Lower leg skin (tissue), 4 donors: ENCODE measurements around the gene ALG11. TPM values are rescaled to one million over a fixed set of nuclear protein-coding genes. Genes with fewer than 3 reads are reported as not detected.

ENCODE experiments used
- DNase-seq, 2 donors: peaks; one replicate each; pipeline ENCODE4 v3.0.0-alpha.2; 2019; ENCODE audit warnings: low spot score in 2 of 2
- H3K4me3 ChIP-seq: fragments of 200-600 bp; sonication (generic); 2 replicates; pipeline ENCODE4 v1.5.1; 2017; ENCODE audit warnings: mild to moderate bottlenecking, low read depth; ENCODE audit not compliant: poor library complexity, severe bottlenecking
- CTCF ChIP-seq, 3 donors: fragments of 450-650 bp; IDR thresholded peaks; one replicate each; pipeline ENCODE4 v1.5.1; 2016; ENCODE audit warnings: antibody characterized with exemption in 3 of 3, mild to moderate bottlenecking in 3 of 3, moderate library complexity in 2 of 3
- POLR2A ChIP-seq, 2 donors: fragments of 450-650 bp; IDR thresholded peaks; one replicate each; pipeline ENCODE4 v1.6.1; 2016 to 2017; ENCODE audit warnings: antibody characterized with exemption in 2 of 2, mild to moderate bottlenecking in 1 of 2, moderate library complexity in 1 of 2
- WGBS, 2 donors: methylation state at CpG; one replicate each; pipeline ENCODE4 v1.1.5; 2018; 5-methylcytosine and 5-hydroxymethylcytosine counted together
- intact Hi-C: fragments of 100-400 bp; cut with DNase I; formaldehyde crosslinking; loops from one replicate; pipeline ENCODE4 v1.15.0; 2023; ENCODE audit warnings: low total_unique reads
- total RNA-seq, 4 donors: library from RNA; depleted of rRNA; stranded (reverse); fragments of >200 nt; gene quantifications; one replicate each; pipeline ENCODE4 v1.1.0, GENCODE V29; 2016

Gene ALG11
- total RNA-seq, 4 donors from 2014 or later: 8.2 to 27.9 (median 16.2) TPM

GRCh38 chr13:52001120-52001731, 11.0 kb upstream of the ALG11 start:
- 44 to 51% methylated on average over 3 of the region's 3 CpGs for WGBS, 2 donors
- H3K4me3 ChIP-seq: no peak overlapping the region
- intact Hi-C loops: no loop called here
- no peak for DNase-seq
- no peak for TF ChIP-seq POLR2A (IDR thresholded peaks at IDR 0.05)
- TF ChIP-seq CTCF (IDR thresholded peaks at IDR 0.05): peak in 1 of 3 donors; percentile 26

- no peak for DNase-seq
- intact Hi-C loops: no loop called here
- no peak overlapping the region for H3K4me3 ChIP-seq
- TF ChIP-seq POLR2A (IDR thresholded peaks at IDR 0.05) (no peak), CTCF (IDR thresholded peaks at IDR 0.05) (no peak)
- WGBS, 2 donors: 28 to 33% methylated on average over 3 to 4 of the region's 4 CpGs
Observed at GRCh38 chr13:52002361-52002760, 9.8 kb upstream of the ALG11 start.

- WGBS, 2 donors: 89 to 92% methylated on average over 4 of the region's 4 CpGs
- DNase-seq: no peak
- intact Hi-C loops: no loop called here
- no peak for TF ChIP-seq POLR2A (IDR thresholded peaks at IDR 0.05)
- no peak for TF ChIP-seq CTCF (IDR thresholded peaks at IDR 0.05)
- no peak overlapping the region for H3K4me3 ChIP-seq
Observed at GRCh38 chr13:52003541-52003940, 8.7 kb upstream of the ALG11 start.

- intact Hi-C loops: no loop called here
- TF ChIP-seq CTCF (IDR thresholded peaks at IDR 0.05) (no peak), POLR2A (IDR thresholded peaks at IDR 0.05) (no peak)
- DNase-seq: no peak
- 87 to 92% methylated on average over 7 of the region's 7 CpGs for WGBS, 2 donors
- no peak overlapping the region for H3K4me3 ChIP-seq
Observed at GRCh38 chr13:52004511-52005170, 7.6 kb upstream of the ALG11 start.

- 87 to 89% methylated on average over 13 of the region's 13 CpGs for WGBS, 2 donors
- TF ChIP-seq POLR2A (IDR thresholded peaks at IDR 0.05) (no peak), CTCF (IDR thresholded peaks at IDR 0.05) (no peak)
- no peak for DNase-seq
- intact Hi-C loops: no loop called here
- no peak overlapping the region for H3K4me3 ChIP-seq
Observed at GRCh38 chr13:52005841-52006522, 6.2 kb upstream of the ALG11 start.
